Spleen (tissue), 7 donors: ENCODE data around the gene NACAD.

Source experiments
- CTCF ChIP-seq, 11 experiments: fragments of 200-600 bp in 7 of 11; fragments of 450-650 bp in 4 of 11; sonication (generic) in 4 of 11; IDR thresholded peaks in 8 of 11; conservative IDR thresholded peaks in 3 of 11; 1 replicate in 7 of 11; 2 replicates in 4 of 11; pipeline versions ENCODE4 v1.4.0 to v1.8.0; 2016 to 2021; ENCODE audit warnings: antibody characterized with exemption in 11 of 11, inconsistent platforms in 4 of 11, mild to moderate bottlenecking in 1 of 11
- POLR2AphosphoS5 ChIP-seq, 3 donors: sonication (generic); formaldehyde crosslinking; IDR thresholded peaks; one replicate each; pipeline ENCODE4 v1.5.1; 2017; ENCODE audit warnings: antibody characterized with exemption in 3 of 3
- donor health status: DM: no; HTN: no; CAD: no; lungs with moderate emphysema.
- donor health status: DM: no; HTN: no; CAD: no.
- donor health status: DM: no; HTN: no; CAD: no.

GRCh38 chr7:45048748-45049147, 40.0 kb downstream of the NACAD start:
- TF ChIP-seq POLR2AphosphoS5 (IDR thresholded peaks at IDR 0.05) (no peak), CTCF (IDR thresholded peaks at IDR 0.05 in 8 of 11, conservative IDR thresholded peaks at IDR 0.05 in 3 of 11) (no peak)
